HG02759 (cell line): ENCODE data around the gene SMYD2.
A peak's percentile ranks its signal among the peaks of the same experiment; 100 is the strongest.

Experiments used
- ATAC-seq: cut with Tn5 transposase; IDR thresholded peaks from one replicate; pipeline ENCODE4 v1.9.1; 2021; ENCODE audit warnings: mild to moderate bottlenecking, moderate library complexity; ENCODE audit not compliant: unreplicated experiment

The SMYD2 gene, protein sequence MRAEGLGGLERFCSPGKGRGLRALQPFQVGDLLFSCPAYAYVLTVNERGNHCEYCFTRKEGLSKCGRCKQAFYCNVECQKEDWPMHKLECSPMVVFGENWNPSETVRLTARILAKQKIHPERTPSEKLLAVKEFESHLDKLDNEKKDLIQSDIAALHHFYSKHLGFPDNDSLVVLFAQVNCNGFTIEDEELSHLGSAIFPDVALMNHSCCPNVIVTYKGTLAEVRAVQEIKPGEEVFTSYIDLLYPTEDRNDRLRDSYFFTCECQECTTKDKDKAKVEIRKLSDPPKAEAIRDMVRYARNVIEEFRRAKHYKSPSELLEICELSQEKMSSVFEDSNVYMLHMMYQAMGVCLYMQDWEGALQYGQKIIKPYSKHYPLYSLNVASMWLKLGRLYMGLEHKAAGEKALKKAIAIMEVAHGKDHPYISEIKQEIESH

DNA sequence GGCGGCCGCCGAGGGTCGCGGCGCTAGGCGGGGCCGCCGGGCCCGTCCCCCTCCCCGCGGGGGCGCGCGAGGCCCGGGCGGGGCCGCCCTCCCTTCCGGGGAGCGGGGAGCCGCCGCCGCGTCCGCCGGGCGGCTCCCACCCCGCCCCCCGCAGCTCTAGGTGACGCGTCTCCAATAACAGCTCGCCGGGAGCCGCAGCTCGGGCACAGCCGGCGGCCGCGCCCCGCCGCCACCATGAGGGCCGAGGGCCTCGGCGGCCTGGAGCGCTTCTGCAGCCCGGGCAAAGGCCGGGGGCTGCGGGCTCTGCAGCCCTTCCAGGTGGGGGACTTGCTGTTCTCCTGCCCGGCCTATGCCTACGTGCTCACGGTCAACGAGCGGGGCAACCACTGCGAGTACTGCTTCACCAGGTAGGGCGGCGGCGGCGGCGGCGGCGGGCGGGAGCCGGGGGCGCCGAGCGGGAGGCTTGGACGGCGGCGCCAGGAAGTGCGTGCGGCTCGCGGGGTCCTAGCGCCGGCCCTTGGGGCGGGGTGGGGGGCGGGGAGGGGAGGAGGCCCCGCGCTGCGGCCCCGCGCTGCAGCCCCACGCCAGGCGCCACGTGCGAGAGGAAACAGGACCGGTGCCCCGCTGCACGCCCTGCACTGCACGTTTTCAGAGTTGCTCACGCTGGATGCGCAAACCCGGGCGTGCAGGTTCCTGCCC, at the start of gene SMYD2:
TSS of gene SMYD2 (plus strand) at position 139 of the 699 bp plus-strand sequence. CDS start at position 235, 96 bp downstream.
- peak; percentile 81 for ATAC-seq

DNA sequence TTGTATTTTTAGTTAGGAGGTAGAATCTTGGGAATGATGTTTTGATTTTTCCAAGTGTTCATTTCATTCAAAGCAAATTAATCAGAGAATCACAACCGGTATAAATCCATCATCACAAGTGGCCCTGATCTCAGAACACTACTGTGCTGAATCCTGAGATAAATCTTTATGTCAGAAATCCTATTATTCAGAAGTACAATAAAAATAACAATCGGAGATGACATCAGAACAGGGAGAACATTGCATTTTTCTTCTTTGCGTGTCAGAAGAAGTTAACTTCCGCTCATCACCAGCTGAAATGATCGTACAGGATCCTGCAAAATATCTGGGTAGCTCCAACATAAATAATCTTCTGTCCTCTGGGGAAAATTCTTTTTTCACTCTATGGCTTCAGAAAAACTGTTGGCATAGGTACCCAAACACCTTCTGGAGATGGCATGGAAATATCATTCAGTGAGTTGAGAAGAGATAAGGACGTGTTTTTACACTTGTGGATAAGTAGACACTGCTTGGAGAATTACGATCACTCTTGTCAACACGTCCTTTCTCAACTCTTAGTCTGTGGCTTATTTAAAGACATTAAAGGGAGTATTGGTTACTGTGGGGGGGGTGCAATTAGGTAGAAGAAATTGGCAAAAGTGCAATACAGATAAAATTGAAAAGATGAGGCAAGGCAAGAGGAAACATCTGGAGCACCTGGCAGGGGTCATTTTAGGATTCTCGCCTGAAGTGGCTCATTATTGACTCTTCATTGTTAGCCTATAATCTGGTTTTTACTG, 46.9 kb upstream of the SMYD2 start:
- no peak for ATAC-seq

DNA sequence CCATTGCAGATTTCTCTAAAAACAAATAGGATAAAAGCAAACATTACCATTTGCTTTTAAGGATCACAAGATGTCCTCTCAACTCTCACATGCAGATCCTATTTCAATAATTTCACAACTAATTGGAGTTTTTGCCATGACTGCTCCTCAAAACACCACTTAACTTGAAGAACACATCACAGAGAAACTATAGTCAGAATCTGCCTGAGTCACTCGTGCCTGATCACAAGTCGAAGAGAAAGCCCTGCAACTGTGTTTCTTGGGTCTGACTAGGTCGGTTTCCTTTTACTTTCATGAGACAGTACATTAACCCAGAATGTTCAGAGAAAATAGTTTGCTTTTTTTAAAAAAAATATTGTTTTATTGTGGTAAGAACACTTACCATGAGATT, 46.3 kb upstream of the SMYD2 start:
- no peak for ATAC-seq

DNA sequence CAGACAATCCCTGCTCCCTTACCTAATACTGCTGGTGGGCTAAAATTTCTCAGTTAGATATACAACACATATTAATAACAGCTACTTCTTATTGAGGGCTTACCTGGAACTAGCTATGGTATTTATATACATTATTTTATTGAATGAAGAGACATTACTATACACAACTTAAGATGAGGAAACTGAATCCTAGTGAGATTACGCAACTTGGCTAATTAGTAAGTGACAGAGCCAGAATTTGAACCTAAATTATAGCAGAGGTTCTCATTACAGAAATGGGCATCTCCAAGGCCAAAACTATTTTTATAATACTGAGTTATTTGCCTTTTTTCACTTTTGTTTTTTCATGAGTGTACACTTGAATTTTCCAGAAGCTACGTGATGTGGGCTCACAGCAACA, 44.5 kb upstream of the SMYD2 start:
- no peak for ATAC-seq

DNA sequence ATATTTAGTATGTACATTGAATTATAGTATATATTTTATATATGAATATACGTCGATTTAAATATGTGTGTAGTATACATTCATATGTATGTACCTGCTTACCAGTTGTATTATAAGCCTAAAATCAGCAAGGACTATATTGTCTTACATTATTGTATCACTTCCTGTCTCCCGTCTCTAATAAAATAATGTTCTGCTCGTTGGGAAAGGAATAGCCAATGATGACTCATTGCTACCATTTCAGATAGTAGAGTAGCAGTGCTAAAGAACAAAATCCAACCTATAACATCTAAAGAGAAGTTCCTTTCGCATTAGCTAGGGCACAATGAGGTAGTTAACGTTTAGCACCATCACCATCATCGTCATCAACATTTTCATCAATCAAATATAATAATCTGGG, 39.9 kb upstream of the SMYD2 start:
- ATAC-seq, result no peak

DNA sequence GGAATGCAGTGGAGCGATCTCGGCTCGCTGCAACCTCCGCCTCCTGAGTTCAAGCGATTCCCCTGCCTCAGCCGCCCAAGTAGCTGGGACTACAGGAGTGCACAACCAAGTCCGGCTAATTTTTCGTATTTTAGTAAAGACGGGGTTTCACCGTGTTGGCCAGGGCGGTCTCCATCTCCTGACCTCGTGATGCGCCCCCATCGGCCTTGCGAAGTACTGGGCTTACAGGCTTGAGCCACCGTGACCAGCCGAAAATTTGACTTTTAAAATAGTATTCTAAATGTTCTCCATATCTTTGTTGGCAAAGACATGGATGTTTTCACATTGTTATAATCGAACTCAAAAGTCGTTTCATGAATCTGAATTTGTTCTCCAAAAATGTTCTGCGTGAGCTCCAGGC, 36.7 kb upstream of the SMYD2 start:
- ATAC-seq, result no peak

DNA sequence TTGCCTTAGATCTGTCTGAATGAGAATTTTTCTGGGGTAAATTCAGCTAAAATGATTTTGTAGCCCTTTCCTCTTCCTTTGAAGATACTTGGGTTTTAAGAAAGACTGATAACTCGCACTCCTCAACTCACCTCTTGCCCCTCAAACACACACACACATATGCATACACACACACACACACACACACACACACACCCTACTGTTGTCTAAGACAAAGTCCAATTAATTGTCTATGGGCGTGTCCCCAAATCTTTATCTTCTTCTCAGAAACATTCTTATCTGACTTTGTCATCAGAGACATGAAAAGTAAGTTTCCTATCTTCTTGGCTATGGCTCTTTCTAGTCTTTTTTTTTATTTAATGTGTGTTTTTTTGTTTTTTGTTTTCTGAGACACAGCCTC, 36.1 kb upstream of the SMYD2 start:
- no peak for ATAC-seq

DNA sequence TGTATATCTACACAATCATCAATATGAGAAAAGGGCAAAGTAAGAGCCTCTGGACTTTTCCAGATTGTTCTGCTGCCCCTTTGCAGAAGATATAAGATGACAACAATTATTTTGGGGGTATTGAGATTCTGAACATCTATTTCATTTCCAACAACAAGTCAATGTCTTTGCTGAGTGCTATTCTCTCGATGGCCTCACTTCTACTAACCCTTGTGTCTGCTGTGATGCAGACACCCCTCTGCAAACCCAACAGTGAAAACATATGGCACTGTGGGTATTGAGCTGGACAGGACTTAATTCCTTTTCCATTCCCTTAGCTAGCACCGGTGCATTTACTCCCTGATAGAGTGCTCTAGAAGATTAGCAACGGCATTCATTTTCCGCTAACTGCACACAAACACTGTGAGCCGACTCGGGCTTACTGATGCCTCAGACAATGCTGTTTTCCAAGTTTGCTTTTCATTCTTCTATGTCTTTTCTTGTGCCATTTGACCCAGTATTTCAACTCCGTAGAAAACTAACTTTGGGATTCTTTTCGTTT, 33.4 kb upstream of the SMYD2 start:
- ATAC-seq, result no peak

DNA sequence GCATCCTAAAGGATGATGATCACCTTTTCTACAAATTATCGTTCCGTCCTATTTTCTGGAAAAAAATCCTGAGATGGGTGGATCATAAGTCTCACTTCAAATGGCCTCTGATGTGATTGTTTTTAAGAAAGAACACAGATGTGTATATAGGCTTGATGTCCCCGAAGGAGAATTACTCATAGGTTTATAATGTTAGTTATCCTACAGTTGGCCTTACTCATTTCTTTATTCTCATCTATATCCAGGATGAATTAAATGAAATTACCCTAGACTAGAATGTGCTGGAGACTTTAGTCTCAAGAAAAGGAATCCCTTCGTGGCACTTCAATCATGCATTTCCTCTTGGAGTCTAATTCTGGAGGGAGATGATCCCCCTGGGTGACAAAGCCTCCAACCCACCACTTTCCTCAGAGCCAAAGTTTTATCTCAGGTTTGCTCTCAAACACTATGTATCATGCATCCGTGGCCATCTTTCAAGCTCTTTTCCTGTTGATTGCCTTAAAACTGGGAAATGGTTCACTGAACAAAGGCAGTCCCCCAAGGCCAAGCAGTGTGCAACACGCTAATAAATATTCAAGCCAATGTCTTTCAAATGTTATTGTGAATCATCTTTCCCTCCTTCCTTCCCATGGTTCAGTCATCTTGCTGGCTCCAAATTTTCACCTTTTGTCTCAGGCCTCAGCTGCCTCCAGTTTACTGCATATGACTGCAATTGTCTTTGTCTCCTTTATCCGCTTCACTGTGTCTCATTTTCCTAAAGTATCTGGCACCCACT, 32.5 kb upstream of the SMYD2 start:
- ATAC-seq, result no peak

DNA sequence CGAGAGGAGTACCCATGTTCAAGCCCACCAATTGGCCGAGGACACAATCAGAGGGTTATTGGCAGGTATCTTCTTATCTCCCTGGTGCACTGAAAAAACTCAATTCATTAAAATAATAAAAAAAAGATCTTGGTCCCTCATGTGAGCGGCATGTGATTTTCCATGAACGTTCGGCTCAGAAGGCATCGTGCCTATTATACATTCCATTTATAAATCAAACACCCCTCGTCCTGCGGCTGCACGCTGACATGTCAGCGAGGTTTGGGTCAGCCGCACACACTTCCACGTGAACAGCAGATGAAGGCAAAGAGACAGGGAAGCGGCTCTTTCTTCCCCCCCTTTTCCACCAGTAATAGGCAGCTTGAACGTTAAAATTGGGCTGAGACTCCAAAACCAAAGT, 31.3 kb upstream of the SMYD2 start:
- no peak for ATAC-seq

DNA sequence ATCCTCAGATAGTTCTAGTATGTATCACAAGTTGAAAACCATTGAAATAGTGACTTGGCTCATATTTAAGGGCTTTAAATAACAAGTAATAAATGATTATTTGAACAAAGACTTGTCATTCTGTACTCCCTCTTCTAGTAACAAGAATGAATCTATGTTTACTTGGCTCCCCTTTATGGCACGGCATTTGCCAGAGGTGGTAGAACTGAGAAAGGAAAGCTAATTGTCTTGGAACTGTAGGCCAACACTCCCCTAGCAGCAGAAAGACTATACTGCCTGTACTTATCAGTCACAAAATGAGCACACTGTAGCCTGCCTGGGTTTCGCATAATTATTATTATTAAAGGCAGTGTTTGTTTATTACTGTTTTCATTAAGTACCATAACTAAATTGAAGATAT, 29.6 kb upstream of the SMYD2 start:
- no peak for ATAC-seq

DNA sequence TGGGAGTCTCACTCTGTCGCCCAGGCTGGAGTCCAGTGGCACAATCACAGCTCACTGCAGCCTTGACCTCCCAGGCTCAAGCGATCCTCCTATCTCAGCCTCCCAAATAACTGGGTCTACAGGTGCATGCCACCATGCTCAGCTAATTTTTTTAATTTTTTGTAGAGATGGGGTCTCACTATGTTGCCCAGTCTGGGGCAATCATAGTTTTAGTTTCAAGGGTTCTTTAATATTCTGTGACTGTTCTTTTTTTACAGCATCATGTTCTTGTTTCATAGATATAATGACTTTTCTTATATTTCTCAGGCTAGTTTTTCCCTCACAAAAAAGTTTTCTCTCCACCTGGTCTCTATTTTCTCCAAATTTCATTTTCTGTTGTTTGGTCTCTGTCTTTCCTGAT, 25.4 kb upstream of the SMYD2 start:
- ATAC-seq, result no peak

DNA sequence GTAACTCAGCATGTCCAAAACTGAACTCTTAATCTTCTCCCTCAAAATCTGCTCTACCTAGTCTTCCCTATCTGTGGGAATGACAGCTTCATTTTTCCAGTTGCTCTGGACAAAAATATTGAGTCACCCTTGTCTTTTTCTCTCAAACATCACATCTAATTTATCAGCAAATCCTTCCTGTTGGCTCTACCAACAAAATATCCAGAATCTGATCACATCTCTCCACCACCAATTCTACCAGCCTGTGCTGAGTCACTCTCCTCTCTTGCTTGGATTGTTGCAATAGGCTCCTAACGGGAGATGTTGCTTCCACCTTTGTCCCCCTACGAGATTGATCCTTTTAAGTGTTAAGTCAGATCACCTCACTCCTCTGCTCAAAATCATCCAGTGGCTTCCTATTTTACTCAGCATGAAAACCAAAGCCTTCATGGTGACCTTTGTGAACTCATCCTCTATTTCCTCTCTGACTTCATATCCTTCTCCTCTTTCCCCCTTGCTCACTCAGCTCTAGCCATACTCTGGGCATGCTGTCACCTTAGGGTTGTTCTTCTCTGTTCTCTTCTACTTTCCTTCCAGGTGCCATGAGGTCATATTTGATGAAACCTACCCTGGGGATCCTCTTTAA, 21.5 kb upstream of the SMYD2 start:
- no peak for ATAC-seq

DNA sequence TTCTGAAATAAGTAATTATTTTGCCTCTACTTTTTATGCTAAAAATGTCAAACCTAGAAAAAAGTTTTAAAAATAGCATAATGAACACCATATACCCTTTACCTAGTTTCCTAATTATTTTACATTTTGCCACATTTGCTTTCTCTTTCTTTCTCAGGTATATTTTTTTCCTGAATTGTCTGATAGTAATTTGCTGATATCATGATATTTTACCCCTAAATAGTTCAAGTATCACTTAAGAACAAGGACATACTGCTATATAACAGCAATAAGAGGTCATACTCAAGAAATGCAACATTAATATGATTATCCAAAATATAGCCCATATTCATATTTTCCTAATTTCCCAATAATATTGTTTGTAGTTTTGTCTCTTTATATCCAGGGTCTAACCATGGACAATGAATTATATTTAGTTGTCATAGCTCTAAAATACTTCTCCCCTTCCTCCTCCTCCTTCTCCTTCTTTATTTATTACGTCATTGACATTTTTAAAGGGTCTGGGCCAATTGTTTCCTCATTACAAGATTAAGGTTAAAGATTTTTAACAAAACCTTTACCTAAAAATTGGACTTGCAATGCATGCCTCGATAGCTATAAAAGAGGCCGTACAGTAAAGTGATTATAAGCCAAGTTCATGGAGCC, 20.3 kb upstream of the SMYD2 start:
- no peak for ATAC-seq

DNA sequence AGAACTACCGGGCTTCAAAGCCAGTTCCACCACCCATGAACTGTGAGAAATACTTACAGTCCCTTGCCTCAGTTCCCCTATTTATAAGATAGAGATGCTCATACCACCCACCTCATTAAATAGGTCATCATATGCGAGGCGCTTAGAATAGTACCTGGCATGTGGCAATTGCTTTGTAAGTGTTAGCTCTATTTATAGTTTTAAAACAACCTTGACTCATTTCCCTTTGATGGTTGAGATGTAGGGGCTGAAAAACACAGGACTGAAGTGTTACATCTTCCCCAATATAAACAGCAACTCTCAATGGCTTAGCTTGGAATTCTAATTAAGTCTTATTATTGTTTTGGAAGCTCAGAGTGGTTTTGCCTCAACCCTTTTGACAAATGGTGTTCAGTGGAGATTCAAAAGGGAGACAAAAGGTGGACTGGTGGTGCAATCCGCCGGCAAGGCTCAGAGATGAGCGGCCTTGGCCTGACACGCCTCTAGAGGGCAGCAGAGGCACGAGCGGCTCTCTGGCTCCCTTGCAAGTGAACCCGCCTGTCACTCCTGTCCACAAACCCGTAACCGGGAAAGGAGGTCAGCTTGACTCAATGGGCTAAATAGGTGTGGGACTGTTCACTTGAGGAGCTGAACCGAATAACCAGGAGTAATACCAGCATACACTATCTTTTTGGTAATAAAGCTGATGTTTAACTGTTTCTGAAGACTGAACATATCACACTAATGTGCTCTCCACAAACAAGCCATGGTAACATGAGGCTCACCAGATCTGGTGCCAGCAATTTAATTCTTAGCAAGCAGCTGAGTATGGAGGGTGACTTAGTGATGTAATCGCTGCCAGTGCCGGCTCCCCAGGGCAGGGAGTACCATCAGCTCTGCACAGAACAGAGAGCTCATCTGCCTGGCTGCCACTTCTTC, 19.5 kb upstream of the SMYD2 start:
- peak; percentile 96 for ATAC-seq

DNA sequence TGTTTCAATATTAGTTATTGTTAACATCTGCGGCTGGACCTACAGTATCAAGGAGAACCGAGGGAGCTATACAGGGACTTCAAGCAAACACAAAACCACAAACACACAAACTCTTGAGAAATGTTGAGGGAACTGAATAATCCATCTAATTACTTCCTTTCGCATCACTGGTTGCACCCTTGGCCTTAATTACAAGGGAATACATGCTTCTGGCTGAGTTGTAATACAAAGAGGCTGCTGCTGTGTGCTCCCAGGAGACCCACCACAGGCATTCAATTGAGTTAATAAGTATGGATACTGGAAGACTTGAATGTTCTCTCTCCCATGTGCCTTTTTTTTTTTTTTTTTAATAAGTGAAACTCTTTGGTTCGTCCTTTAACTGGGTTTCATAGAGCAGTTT, 16.8 kb upstream of the SMYD2 start:
- ATAC-seq, result no peak

DNA sequence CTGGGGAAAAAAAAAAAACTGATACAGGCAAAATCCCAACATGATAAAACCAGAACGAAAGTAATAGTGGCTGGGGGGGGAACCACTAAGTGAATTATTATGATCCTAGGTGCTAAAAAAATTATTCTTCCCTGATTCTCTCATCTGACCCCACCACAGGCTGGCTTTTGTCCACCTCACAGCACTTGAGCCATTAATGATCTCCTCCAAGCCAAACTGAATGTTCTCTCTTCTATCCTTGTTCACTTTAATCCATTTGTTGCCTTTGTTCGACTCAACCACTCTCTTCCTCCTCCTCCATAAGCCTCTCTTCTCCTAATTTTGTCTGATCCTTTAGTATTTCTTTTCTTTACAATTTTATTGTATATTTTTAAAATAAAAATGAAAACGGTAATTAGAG, 16.0 kb upstream of the SMYD2 start:
- ATAC-seq, result no peak

DNA sequence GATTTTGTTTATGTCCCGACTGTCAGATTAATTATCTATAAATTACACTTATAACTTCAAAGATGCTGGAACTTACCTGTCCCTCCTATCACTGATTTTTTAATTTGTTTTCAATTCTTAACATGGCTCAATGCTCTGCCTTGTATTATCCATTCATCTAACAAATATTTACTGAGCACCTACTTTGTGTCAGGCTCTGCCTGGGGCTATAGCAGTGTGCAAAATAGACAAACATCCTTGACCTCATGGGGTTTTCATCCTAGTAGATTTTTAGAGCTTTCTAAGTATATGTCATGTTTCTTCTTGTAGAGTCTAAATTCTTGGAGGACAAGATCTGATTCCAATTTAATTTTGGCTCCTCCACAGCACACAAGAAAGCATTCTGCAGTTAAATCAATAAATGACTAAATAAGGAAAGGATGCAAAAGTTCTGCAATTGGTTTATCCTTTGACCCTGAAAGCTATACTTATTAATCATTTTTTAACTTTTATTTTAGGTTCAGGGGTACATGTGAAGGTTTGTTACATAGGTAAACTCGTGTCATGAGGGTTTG, 10.8 kb upstream of the SMYD2 start:
- no peak for ATAC-seq
